K562 (cell line): ENCODE measurements around the gene FBXW7. TPM values are rescaled to one million over a fixed set of nuclear protein-coding genes. Genes with fewer than 3 reads are reported as not detected.

Source experiments
- BMI1 ChIP-seq: fragments of 150-350 bp; IDR thresholded peaks from 2 replicates; pipeline ENCODE4 v1.6.1; 2014; ENCODE audit warnings: low read length
- CHCHD3 ChIP-seq: fragments of 250-450 bp; sonication (Bioruptor Pico); IDR thresholded peaks from 2 replicates; pipeline ENCODE4 v2.1.2; 2022; ENCODE audit warnings: mild to moderate bottlenecking
- CREBBP ChIP-seq: IDR thresholded peaks from one replicate; pipeline ENCODE4 v1.6.1; 2012; ENCODE audit warnings: low read depth, mild to moderate bottlenecking, control low read depth, inconsistent platforms, low read length
- EP400 ChIP-seq: fragments of 450-650 bp; IDR thresholded peaks from 2 replicates; pipeline ENCODE4 v1.6.1; 2017; ENCODE audit warnings: antibody characterized with exemption, mild to moderate bottlenecking, moderate library complexity
- ESRRB ChIP-seq: fragments of 250-450 bp; sonication (Bioruptor Pico); IDR thresholded peaks from 2 replicates; pipeline ENCODE4 v1.5.0; 2020; ENCODE audit warnings: mild to moderate bottlenecking, moderate library complexity, borderline replicate concordance
- HNRNPK ChIP-seq: fragments of 200-400 bp; formaldehyde crosslinking; IDR thresholded peaks from one replicate; pipeline ENCODE4 v1.6.1; 2018; ENCODE audit warnings: mild to moderate bottlenecking, low read depth, low read length; ENCODE audit not compliant: poor library complexity, severe bottlenecking
- L3MBTL2 ChIP-seq: fragments of 450-650 bp; IDR thresholded peaks from 2 replicates; pipeline ENCODE4 v1.6.1; 2016; ENCODE audit warnings: mild to moderate bottlenecking, moderate library complexity
- LCOR ChIP-seq: sonication (generic); formaldehyde crosslinking; IDR thresholded peaks from 2 replicates; pipeline ENCODE4 v1.8.0; 2022; ENCODE audit warnings: mild to moderate bottlenecking, missing genetic modification reagents
- RCOR1 ChIP-seq, 2 experiments: IDR thresholded peaks; 2 replicates each; pipeline ENCODE4 v1.6.1; 2012; ENCODE audit warnings: low read depth in 2 of 2, low read length in 2 of 2, borderline replicate concordance in 1 of 2, improper control_type of control experiment in 1 of 2
- SPI1 ChIP-seq: IDR thresholded peaks from 2 replicates; pipeline ENCODE4 v1.6.1; 2011; ENCODE audit warnings: low read depth, low read length, control low read depth, borderline replicate concordance
- TCF7 ChIP-seq: sonication (generic); IDR thresholded peaks from 2 replicates; pipeline ENCODE4 v1.6.1; 2016; ENCODE audit warnings: antibody characterized with exemption, borderline replicate concordance
- ZC3H11A ChIP-seq: IDR thresholded peaks from 2 replicates; pipeline ENCODE4 v1.6.1; 2012; ENCODE audit warnings: low read depth, low read length, improper control_type of control experiment
- ZNF12 ChIP-seq: sonication (generic); formaldehyde crosslinking; IDR thresholded peaks from 2 replicates; pipeline ENCODE4 v1.4.0; 2020; ENCODE audit warnings: mild to moderate bottlenecking, missing genetic modification reagents
- ZNF75A ChIP-seq: fragments of 450-650 bp; formaldehyde crosslinking; IDR thresholded peaks from 2 replicates; pipeline ENCODE4 v1.4.0; 2020; ENCODE audit warnings: mild to moderate bottlenecking
- ZZZ3 ChIP-seq: fragments of 450-650 bp; IDR thresholded peaks from 2 replicates; pipeline ENCODE4 v1.6.1; 2016; ENCODE audit warnings: antibody characterized with exemption, mild to moderate bottlenecking, moderate library complexity
- polyA plus RNA-seq, 8 experiments: library from polyadenylated mRNA; depleted of rRNA in 4 of 8; stranded (reverse) in 5 of 8; unstranded in 3 of 8; fragments of >200 nt; fragmentation: Nextera tagmentation in 2 of 8; fragmentation: Illumina TruSeq in 1 of 8; extraction: Ambion mirVana in 2 of 8; extraction: Trizol in 1 of 8; gene quantifications; 2 replicates each; pipeline versions ENCODE4 v1.2.1 to v1.2.3, GENCODE V29; 2011 to 2014; ENCODE audit warnings: inconsistent platforms in 1 of 8, missing spikeins in 1 of 8
- total RNA-seq, 7 experiments: library from RNA; depleted of rRNA in 6 of 7; stranded (reverse); fragments of >200 nt in 6 of 7; fragmentation: Illumina TruSeq in 2 of 7; extraction: Trizol in 2 of 7; gene quantifications; 2 replicates each; pipeline versions ENCODE4 v1.2.1 to v1.2.3, GENCODE V29; 2011 to 2021; ENCODE audit warnings: low replicate concordance in 1 of 7
- TF ChIP-seq, protein P1 (sequence below): fragments of 250-450 bp; sonication (Bioruptor Pico); IDR thresholded peaks from 2 replicates; pipeline ENCODE4 v1.4.0; 2020
- TF ChIP-seq, protein P2 (sequence below): fragments of 450-650 bp; IDR thresholded peaks from 2 replicates; pipeline ENCODE4 v1.6.1; 2016; ENCODE audit warnings: mild to moderate bottlenecking
- TF ChIP-seq, protein P3 (sequence below): sonication (generic); formaldehyde crosslinking; IDR thresholded peaks from 2 replicates; pipeline ENCODE4 v1.5.0; 2020; ENCODE audit warnings: missing genetic modification reagents
- TF ChIP-seq, protein P4 (sequence below), 2 experiments: fragments of 450-650 bp; conservative IDR thresholded peaks; 2 replicates each; pipeline ENCODE4 v1.6.1; 2017; ENCODE audit warnings: mild to moderate bottlenecking in 2 of 2, moderate library complexity in 2 of 2

FBXW7 gene
- total and polyA plus RNA-seq, 9 of the 15 experiments (the other 6 are each of a cell fraction or from before 2014, with no cell fraction given): 6.8 to 44.2 (median 16.4) TPM

DNA sequence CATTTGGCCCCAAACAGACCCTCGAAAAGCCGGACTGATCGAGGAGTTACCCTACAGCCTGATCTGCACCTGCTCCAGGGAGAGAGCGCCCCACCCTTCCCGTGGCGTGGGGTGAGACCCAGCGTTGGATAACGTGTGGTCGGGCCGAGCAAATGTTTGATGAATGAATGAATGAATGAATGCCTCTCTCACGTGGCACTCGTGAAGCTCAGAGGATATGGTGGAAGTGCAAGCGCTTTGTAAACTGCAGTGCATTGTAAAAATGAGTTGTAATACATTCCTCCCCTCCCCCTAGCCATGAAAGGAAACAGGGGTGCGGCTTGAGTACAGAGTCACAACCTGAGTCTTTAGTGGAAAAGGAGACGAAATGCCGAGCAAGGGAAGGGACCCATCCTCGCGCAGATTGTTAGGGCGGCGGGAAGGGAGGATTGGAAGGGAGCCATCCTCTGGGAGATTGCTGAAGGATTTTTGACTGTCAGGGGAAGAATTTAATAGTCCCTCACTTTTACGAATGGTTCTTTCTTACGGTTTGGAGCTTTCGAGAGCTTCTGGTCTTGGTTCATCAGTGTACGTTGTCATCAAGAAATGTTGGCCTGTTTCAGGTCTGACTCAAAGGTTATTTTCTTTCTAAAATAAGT is 772 bp upstream of the FBXW7 start (continued):
- no peak for TF ChIP-seq HNRNPK
- no peak for TF ChIP-seq ZZZ3
- no peak for TF ChIP-seq TCF7
- TF ChIP-seq ZNF75A (CRISPR knock-in tag): no peak
- TF ChIP-seq ZNF12 (CRISPR knock-in tag): no peak
- TF ChIP-seq, protein P1, sequence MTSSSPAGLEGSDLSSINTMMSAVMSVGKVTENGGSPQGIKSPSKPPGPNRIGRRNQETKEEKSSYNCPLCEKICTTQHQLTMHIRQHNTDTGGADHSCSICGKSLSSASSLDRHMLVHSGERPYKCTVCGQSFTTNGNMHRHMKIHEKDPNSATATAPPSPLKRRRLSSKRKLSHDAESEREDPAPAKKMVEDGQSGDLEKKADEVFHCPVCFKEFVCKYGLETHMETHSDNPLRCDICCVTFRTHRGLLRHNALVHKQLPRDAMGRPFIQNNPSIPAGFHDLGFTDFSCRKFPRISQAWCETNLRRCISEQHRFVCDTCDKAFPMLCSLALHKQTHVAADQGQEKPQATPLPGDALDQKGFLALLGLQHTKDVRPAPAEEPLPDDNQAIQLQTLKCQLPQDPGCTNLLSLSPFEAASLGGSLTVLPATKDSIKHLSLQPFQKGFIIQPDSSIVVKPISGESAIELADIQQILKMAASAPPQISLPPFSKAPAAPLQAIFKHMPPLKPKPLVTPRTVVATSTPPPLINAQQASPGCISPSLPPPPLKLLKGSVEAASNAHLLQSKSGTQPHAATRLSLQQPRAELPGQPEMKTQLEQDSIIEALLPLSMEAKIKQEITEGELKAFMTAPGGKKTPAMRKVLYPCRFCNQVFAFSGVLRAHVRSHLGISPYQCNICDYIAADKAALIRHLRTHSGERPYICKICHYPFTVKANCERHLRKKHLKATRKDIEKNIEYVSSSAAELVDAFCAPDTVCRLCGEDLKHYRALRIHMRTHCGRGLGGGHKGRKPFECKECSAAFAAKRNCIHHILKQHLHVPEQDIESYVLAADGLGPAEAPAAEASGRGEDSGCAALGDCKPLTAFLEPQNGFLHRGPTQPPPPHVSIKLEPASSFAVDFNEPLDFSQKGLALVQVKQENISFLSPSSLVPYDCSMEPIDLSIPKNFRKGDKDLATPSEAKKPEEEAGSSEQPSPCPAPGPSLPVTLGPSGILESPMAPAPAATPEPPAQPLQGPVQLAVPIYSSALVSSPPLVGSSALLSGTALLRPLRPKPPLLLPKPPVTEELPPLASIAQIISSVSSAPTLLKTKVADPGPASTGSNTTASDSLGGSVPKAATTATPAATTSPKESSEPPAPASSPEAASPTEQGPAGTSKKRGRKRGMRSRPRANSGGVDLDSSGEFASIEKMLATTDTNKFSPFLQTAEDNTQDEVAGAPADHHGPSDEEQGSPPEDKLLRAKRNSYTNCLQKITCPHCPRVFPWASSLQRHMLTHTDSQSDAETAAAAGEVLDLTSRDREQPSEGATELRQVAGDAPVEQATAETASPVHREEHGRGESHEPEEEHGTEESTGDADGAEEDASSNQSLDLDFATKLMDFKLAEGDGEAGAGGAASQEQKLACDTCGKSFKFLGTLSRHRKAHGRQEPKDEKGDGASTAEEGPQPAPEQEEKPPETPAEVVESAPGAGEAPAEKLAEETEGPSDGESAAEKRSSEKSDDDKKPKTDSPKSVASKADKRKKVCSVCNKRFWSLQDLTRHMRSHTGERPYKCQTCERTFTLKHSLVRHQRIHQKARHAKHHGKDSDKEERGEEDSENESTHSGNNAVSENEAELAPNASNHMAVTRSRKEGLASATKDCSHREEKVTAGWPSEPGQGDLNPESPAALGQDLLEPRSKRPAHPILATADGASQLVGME (CRISPR knock-in tag): no peak
- TF ChIP-seq EP400: peak; percentile 89
- 0 out of 4 replicates have a peak, but pooled peaks of 1 of the 2 experiments have one; percentile 22 for TF ChIP-seq RCOR1 (IDR thresholded peaks at IDR 0.05; ENCODE audit: borderline replicate concordance in 1 of 2, low read depth in 2 of 2, low read length in 2 of 2)
- peak; percentile 82 for TF ChIP-seq L3MBTL2
- TF ChIP-seq CREBBP: no peak
- TF ChIP-seq, protein P2, sequence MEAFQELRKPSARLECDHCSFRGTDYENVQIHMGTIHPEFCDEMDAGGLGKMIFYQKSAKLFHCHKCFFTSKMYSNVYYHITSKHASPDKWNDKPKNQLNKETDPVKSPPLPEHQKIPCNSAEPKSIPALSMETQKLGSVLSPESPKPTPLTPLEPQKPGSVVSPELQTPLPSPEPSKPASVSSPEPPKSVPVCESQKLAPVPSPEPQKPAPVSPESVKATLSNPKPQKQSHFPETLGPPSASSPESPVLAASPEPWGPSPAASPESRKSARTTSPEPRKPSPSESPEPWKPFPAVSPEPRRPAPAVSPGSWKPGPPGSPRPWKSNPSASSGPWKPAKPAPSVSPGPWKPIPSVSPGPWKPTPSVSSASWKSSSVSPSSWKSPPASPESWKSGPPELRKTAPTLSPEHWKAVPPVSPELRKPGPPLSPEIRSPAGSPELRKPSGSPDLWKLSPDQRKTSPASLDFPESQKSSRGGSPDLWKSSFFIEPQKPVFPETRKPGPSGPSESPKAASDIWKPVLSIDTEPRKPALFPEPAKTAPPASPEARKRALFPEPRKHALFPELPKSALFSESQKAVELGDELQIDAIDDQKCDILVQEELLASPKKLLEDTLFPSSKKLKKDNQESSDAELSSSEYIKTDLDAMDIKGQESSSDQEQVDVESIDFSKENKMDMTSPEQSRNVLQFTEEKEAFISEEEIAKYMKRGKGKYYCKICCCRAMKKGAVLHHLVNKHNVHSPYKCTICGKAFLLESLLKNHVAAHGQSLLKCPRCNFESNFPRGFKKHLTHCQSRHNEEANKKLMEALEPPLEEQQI: no peak
- no peak for TF ChIP-seq CHCHD3 (CRISPR knock-in tag)
- no peak for TF ChIP-seq BMI1
- TF ChIP-seq ESRRB: no peak
- TF ChIP-seq, protein P3, sequence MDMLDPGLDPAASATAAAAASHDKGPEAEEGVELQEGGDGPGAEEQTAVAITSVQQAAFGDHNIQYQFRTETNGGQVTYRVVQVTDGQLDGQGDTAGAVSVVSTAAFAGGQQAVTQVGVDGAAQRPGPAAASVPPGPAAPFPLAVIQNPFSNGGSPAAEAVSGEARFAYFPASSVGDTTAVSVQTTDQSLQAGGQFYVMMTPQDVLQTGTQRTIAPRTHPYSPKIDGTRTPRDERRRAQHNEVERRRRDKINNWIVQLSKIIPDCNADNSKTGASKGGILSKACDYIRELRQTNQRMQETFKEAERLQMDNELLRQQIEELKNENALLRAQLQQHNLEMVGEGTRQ (CRISPR knock-in tag): no peak
- TF ChIP-seq ZC3H11A: no peak
- TF ChIP-seq, protein P4, sequence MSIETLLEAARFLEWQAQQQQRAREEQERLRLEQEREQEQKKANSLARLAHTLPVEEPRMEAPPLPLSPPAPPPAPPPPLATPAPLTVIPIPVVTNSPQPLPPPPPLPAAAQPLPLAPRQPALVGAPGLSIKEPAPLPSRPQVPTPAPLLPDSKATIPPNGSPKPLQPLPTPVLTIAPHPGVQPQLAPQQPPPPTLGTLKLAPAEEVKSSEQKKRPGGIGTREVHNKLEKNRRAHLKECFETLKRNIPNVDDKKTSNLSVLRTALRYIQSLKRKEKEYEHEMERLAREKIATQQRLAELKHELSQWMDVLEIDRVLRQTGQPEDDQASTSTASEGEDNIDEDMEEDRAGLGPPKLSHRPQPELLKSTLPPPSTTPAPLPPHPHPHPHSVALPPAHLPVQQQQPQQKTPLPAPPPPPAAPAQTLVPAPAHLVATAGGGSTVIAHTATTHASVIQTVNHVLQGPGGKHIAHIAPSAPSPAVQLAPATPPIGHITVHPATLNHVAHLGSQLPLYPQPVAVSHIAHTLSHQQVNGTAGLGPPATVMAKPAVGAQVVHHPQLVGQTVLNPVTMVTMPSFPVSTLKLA (conservative IDR thresholded peaks at IDR 0.05): no peak; a peak in 1 of 4 replicates
- no peak for TF ChIP-seq SPI1
- no peak for TF ChIP-seq LCOR (CRISPR knock-in tag)
